NCI-H1092 treated with DMSO at 0.1 percent for 48 hours (cell line): ENCODE results near the gene FYN.

Experiments used
- DNase-seq: peaks from one replicate; lab custom pipeline; 2025; lab: John Stamatoyannopoulos, UW

FYN gene

GRCh38 chr6:111769365-111770152 lies 103.7 kb downstream of the FYN start:
- no peak for DNase-seq

GRCh38 chr6:111768431-111768770 lies 104.9 kb downstream of the FYN start:
- DNase-seq = no peak

- no peak for DNase-seq
Measured at GRCh38 chr6:111767752-111768430, 105.4 kb downstream of the FYN start.

- no peak for DNase-seq
Measured at GRCh38 chr6:111766201-111766857, 106.9 kb downstream of the FYN start.

GRCh38 chr6:111765763-111766162 lies 107.5 kb downstream of the FYN start:
- no peak for DNase-seq

- DNase-seq = no peak
Measured at GRCh38 chr6:111764238-111765175, 108.7 kb downstream of the FYN start.

- no peak for DNase-seq
Measured at GRCh38 chr6:111763381-111763780, 109.9 kb downstream of the FYN start.

- no peak for DNase-seq
Measured at GRCh38 chr6:111761783-111762312, 111.4 kb downstream of the FYN start.

- DNase-seq = no peak
Measured at GRCh38 chr6:111761212-111761611, 112.0 kb downstream of the FYN start.

GRCh38 chr6:111759836-111760785 lies 113.1 kb downstream of the FYN start:
- DNase-seq = no peak

- DNase-seq = no peak
Measured at GRCh38 chr6:111759331-111759835, 113.9 kb downstream of the FYN start.

GRCh38 chr6:111758608-111759329 lies 114.5 kb downstream of the FYN start:
- DNase-seq = no peak

- no peak for DNase-seq
Measured at GRCh38 chr6:111757342-111757741, 115.9 kb downstream of the FYN start.

GRCh38 chr6:111754423-111754822 lies 118.8 kb downstream of the FYN start:
- DNase-seq = no peak

- DNase-seq = no peak
Measured at GRCh38 chr6:111753573-111753972, 119.7 kb downstream of the FYN start.

GRCh38 chr6:111752476-111752875 lies 120.8 kb downstream of the FYN start:
- DNase-seq = no peak

GRCh38 chr6:111750753-111751673 lies 122.2 kb downstream of the FYN start:
- no peak for DNase-seq

- no peak for DNase-seq
Measured at GRCh38 chr6:111750153-111750552, 123.1 kb downstream of the FYN start.

GRCh38 chr6:111748231-111748647 lies 125.0 kb downstream of the FYN start:
- no peak for DNase-seq
